H1 (cell line): Measurements from ENCODE around the gene MGAT4D. TPM values are rescaled to one million over a fixed set of nuclear protein-coding genes. Genes with fewer than 3 reads are reported as not detected.

Experiments
- CTCF ChIA-PET: fragments of 300-600 bp; sonication (Branson Sonifier 250); formaldehyde crosslinking; loops from one replicate; lab custom pipeline; 2021; ENCODE audit not compliant: partially characterized antibody; lab: Charles Lee
- POLR2A ChIA-PET: fragments of 300-600 bp; sonication (Branson Sonifier 250); formaldehyde crosslinking; loops from one replicate; lab custom pipeline; 2021; ENCODE audit warnings: inconsistent platforms; ENCODE audit not compliant: partially characterized antibody; lab: Charles Lee
- DNase-seq, 2 experiments: peaks; one replicate each; pipeline versions ENCODE4 v3.0.0 to v3.0.0-alpha.2; 2010 to 2022; ENCODE audit warnings: low spot score in 2 of 2, low read depth in 1 of 2, mixed read lengths in 1 of 2
- FAIRE-seq: peaks from 2 replicates; lab custom pipeline; 2011; peaks lifted over from hg19 to GRCh38; lab: Jason Lieb, UNC
- H2AFZ ChIP-seq: 2 replicates; pipeline ENCODE4 v1.8.1; 2012; ENCODE audit warnings: low read length, inconsistent platforms
- H2AK5ac ChIP-seq: 2 replicates; pipeline ENCODE4 v1.6.1; 2013; ENCODE audit warnings: low read depth, low read length
- H2BK120ac ChIP-seq: replicated peaks from 2 replicates; pipeline ENCODE3; 2013; ENCODE audit warnings: low read depth, low read length, inconsistent platforms
- H2BK12ac ChIP-seq: 2 replicates; pipeline ENCODE4 v1.6.1; 2013; ENCODE audit warnings: low read depth, low read length
- H2BK15ac ChIP-seq: 2 replicates; pipeline ENCODE4 v1.6.1; 2013; ENCODE audit warnings: low read length
- H2BK20ac ChIP-seq: 2 replicates; pipeline ENCODE4 v1.6.1; 2013; ENCODE audit warnings: low read length
- H2BK5ac ChIP-seq: 2 replicates; pipeline ENCODE4 v1.6.1; 2013; ENCODE audit warnings: low read depth, low read length
- H3K14ac ChIP-seq: 2 replicates; pipeline ENCODE4 v1.6.1; 2013; ENCODE audit warnings: inconsistent platforms; ENCODE audit not compliant: insufficient read length
- H3K18ac ChIP-seq: 2 replicates; pipeline ENCODE4 v1.6.1; 2013; ENCODE audit warnings: low read length; ENCODE audit errors: extremely low read depth
- H3K23ac ChIP-seq: 2 replicates; pipeline ENCODE4 v1.6.1; 2013; ENCODE audit warnings: inconsistent platforms; ENCODE audit not compliant: insufficient read length
- H3K23me2 ChIP-seq: 2 replicates; pipeline ENCODE4 v1.6.1; 2013; ENCODE audit warnings: low read depth, low read length
- H3K27ac ChIP-seq: 2 replicates; pipeline ENCODE4 v1.6.1; 2011; ENCODE audit warnings: low read depth, low read length, inconsistent platforms
- H3K27me3 ChIP-seq, 4 experiments: replicated peaks in 1 of 4; 1 replicate in 1 of 4; 2 replicates in 3 of 4; pipeline versions ENCODE4 v1.6.1 to v1.8.1; 2011 to 2013; ENCODE audit warnings: low read length in 3 of 4, mild to moderate bottlenecking in 3 of 4, inconsistent platforms in 2 of 4, mixed read lengths in 2 of 4, moderate library complexity in 1 of 4; ENCODE audit not compliant: control insufficient read depth in 3 of 4, insufficient read depth in 3 of 4; ENCODE audit errors: extremely low read depth in 1 of 4
- H3K36me3 ChIP-seq, 4 experiments: 2 replicates each; pipeline versions ENCODE4 v1.6.1 to v1.8.1; 2011 to 2013; ENCODE audit warnings: mild to moderate bottlenecking in 4 of 4, low read length in 3 of 4, moderate library complexity in 2 of 4, control low read depth in 1 of 4, inconsistent platforms in 1 of 4; ENCODE audit not compliant: insufficient read depth in 4 of 4, control insufficient read depth in 2 of 4
- H3K4ac ChIP-seq: replicated peaks from 2 replicates; pipeline ENCODE3; 2013; ENCODE audit warnings: low read length, low read depth, mixed read lengths, inconsistent platforms; ENCODE audit not compliant: insufficient read length
- H3K4me1 ChIP-seq, 4 experiments: replicated peaks in 1 of 4; 1 replicate in 1 of 4; 2 replicates in 3 of 4; pipeline versions ENCODE4 v1.6.1 to v1.8.1; 2011 to 2013; ENCODE audit warnings: low read length in 3 of 4, inconsistent platforms in 2 of 4, mixed read lengths in 1 of 4; ENCODE audit not compliant: insufficient read depth in 4 of 4, control insufficient read depth in 3 of 4
- H3K4me2 ChIP-seq, 2 experiments: 2 replicates each; pipeline versions ENCODE4 v1.6.1 to v1.8.1; 2011 to 2013; ENCODE audit warnings: low read depth in 2 of 2, low read length in 2 of 2, control low read depth in 1 of 2, inconsistent platforms in 1 of 2, mild to moderate bottlenecking in 1 of 2; ENCODE audit not compliant: insufficient read depth in 1 of 2
- H3K4me3 ChIP-seq, 4 experiments: fragments of 200-600, 300-600 bp in 1 of 4; sonication (generic), shearing (Covaris generic), sonication (Bioruptor Twin) in 1 of 4; 2 replicates each; pipeline versions ENCODE4 v1.5.1 to v1.8.1; 2011 to 2016; ENCODE audit warnings: low read length in 4 of 4, low read depth in 3 of 4, control low read depth in 2 of 4, inconsistent platforms in 2 of 4, mild to moderate bottlenecking in 2 of 4, mixed read lengths in 1 of 4, moderate library complexity in 1 of 4; ENCODE audit not compliant: insufficient read depth in 2 of 4; ENCODE audit errors: extremely low read depth in 1 of 4
- H3K56ac ChIP-seq: replicated peaks from 2 replicates; pipeline ENCODE3; 2013; ENCODE audit warnings: low read depth, mild to moderate bottlenecking, mixed read lengths, low read length, inconsistent platforms; ENCODE audit not compliant: insufficient read length
- H3K79me1 ChIP-seq: 2 replicates; pipeline ENCODE4 v1.6.1; 2013; ENCODE audit warnings: low read depth, low read length, control low read depth
- H3K79me2 ChIP-seq, 2 experiments: 2 replicates each; pipeline versions ENCODE4 v1.6.1 to v1.8.1; 2012 to 2013; ENCODE audit warnings: low read length in 2 of 2, mild to moderate bottlenecking in 2 of 2, inconsistent platforms in 1 of 2; ENCODE audit not compliant: insufficient read depth in 2 of 2, control insufficient read depth in 1 of 2
- H3K9ac ChIP-seq, 4 experiments: replicated peaks in 1 of 4; 1 replicate in 1 of 4; 2 replicates in 3 of 4; pipeline versions ENCODE4 v1.6.1 to v1.8.1; 2011 to 2013; ENCODE audit warnings: low read depth in 3 of 4, low read length in 3 of 4, control low read depth in 2 of 4, mild to moderate bottlenecking in 2 of 4, moderate library complexity in 2 of 4, inconsistent platforms in 1 of 4; ENCODE audit errors: extremely low read depth in 1 of 4
- H3K9me3 ChIP-seq, 2 experiments: 2 replicates each; pipeline versions ENCODE4 v1.6.1 to v1.8.1; 2012 to 2013; ENCODE audit warnings: mild to moderate bottlenecking in 2 of 2, moderate library complexity in 2 of 2, control low read depth in 1 of 2, inconsistent platforms in 1 of 2, low read depth in 1 of 2, low read length in 1 of 2, mixed read lengths in 1 of 2; ENCODE audit not compliant: insufficient read depth in 2 of 2
- H4K20me1 ChIP-seq, 2 experiments: replicated peaks in 1 of 2; 2 replicates each; pipeline versions ENCODE3 to v1.8.1; 2011 to 2013; ENCODE audit warnings: inconsistent platforms in 2 of 2, low read length in 2 of 2, mild to moderate bottlenecking in 1 of 2; ENCODE audit not compliant: insufficient read depth in 2 of 2, control insufficient read depth in 1 of 2
- H4K5ac ChIP-seq: 2 replicates; pipeline ENCODE4 v1.6.1; 2013; ENCODE audit warnings: low read length, low read depth, mixed read lengths, inconsistent platforms; ENCODE audit not compliant: insufficient read length
- H4K8ac ChIP-seq: 2 replicates; pipeline ENCODE4 v1.8.0; 2013; ENCODE audit warnings: mild to moderate bottlenecking, moderate library complexity, low read length, inconsistent platforms; ENCODE audit not compliant: insufficient read depth; ENCODE audit errors: extremely low read depth
- H4K91ac ChIP-seq: replicated peaks from 2 replicates; pipeline ENCODE3; 2013; ENCODE audit warnings: low read length, mixed read lengths, inconsistent platforms; ENCODE audit not compliant: insufficient read length
- CBX5 ChIP-seq: fragments of 300-800, 300-1000 bp; sonication (generic); IDR thresholded peaks from 2 replicates; pipeline ENCODE4 v1.7.1; 2016; ENCODE audit warnings: antibody characterized with exemption, low read length, low read depth
- CHD2 ChIP-seq: IDR thresholded peaks from 2 replicates; pipeline ENCODE4 v1.6.1; 2012; ENCODE audit warnings: low read length, improper control_type of control experiment
- CTBP2 ChIP-seq: IDR thresholded peaks from 2 replicates; pipeline ENCODE4 v1.7.0; 2011; ENCODE audit warnings: borderline replicate concordance, mild to moderate bottlenecking, moderate library complexity, mixed read lengths, low read length; ENCODE audit not compliant: insufficient read depth, insufficient read length
- NANOG ChIP-seq: IDR thresholded peaks from 2 replicates; pipeline ENCODE4 v1.6.1; 2011; ENCODE audit warnings: low read length, low read depth, mild to moderate bottlenecking, inconsistent platforms; ENCODE audit not compliant: insufficient read depth, poor library complexity, severe bottlenecking
- RNF2 ChIP-seq: fragments of 200-900, 300-1000 bp; sonication (generic); IDR thresholded peaks from 2 replicates; pipeline ENCODE4 v1.7.1; 2016; ENCODE audit warnings: borderline replicate concordance, low read depth, mild to moderate bottlenecking, antibody characterized with exemption, low read length; ENCODE audit not compliant: poor library complexity, severe bottlenecking; ENCODE audit errors: missing control alignments
- SRF ChIP-seq: IDR thresholded peaks from 2 replicates; pipeline ENCODE4 v1.6.1; 2011; ENCODE audit warnings: mild to moderate bottlenecking, low read depth, low read length, moderate library complexity
- TAF1 ChIP-seq: IDR thresholded peaks from 2 replicates; pipeline ENCODE4 v1.6.1; 2011; ENCODE audit warnings: mild to moderate bottlenecking, low read depth, low read length
- WGBS, 2 experiments: shearing (Covaris generic) in 1 of 2; methylation state at CpG; one replicate each; pipeline versions ENCODE4 v1.1.6 to v1.1.7; 2013 to 2015; ENCODE audit warnings: low lambda C conversion rate in 2 of 2, mixed read lengths in 2 of 2, inconsistent platforms in 1 of 2, low coverage in 1 of 2, missing lambda C conversion rate in 1 of 2; ENCODE audit not compliant: insufficient replicate concordance in 2 of 2, insufficient coverage in 1 of 2, insufficient read length in 1 of 2; ENCODE audit errors: extremely low coverage in 1 of 2, missing lambda C conversion rate in 1 of 2; 5-methylcytosine and 5-hydroxymethylcytosine counted together
- polyA plus RNA-seq, 7 experiments: library from polyadenylated mRNA; depleted of rRNA in 3 of 7; stranded (reverse) in 5 of 7; unstranded in 2 of 7; fragments of >200 nt in 5 of 7; fragments of 200-250 nt in 2 of 7; gene quantifications; 1 replicate in 5 of 7; 2 replicates in 1 of 7; 4 replicates in 1 of 7; pipeline versions ENCODE4 v1.2.1 to v1.2.3, GENCODE V29; 2011 to 2013; ENCODE audit warnings: missing spikeins in 2 of 7, mixed read lengths in 2 of 7
- total RNA-seq: library from RNA; stranded (reverse); fragmentation: NEBNext Ultra II Directional; extraction: Animal tissue kit (Norgen Biotek cat#: 25700); gene quantifications from 2 replicates; pipeline ENCODE4 v1.2.1, GENCODE V29; 2021

MGAT4D gene
- total and polyA plus RNA-seq, 2 of the 8 experiments (the other 6 are each of a cell fraction or from before 2014, with no cell fraction given): not detected

GRCh38 chr4:140523370-140523856 is 25.3 kb upstream of the MGAT4D start:
- H4K91ac ChIP-seq: no peak overlapping the region
- no peak overlapping the region for H3K4ac ChIP-seq
- no peaks in the 10 kb centered on the region for H4K20me1 ChIP-seq
- 34% methylated on average over 8 of the region's 8 CpGs; no CpG with 5 or more reads in 1 of the 2 experiments for WGBS, 2 experiments
- no peak overlapping the region for H3K18ac ChIP-seq
- no peak overlapping the region for H3K9ac ChIP-seq
- H3K23me2 ChIP-seq: no peaks in the 10 kb centered on the region
- H4K8ac ChIP-seq: no peak overlapping the region
- H3K9me3 ChIP-seq: no peaks in the 10 kb centered on the region
- TF ChIP-seq NANOG (no peak), CTBP2 (no peak), CHD2 (no peak), RNF2 (no peak), CBX5 (no peak), TAF1 (no peak), SRF (no peak)
- H3K4me2 ChIP-seq: peak overlapping the region; percentile 61 to 84
- CTCF ChIA-PET: interaction anchor here (0.7 to 1.2 kb wide), 12 partner anchors 13 to 326 kb away, joined by 3 to 5 read pairs (median 3); partner anchors contain the start of genes MGAT4D and SCOC
- peak overlapping the region in 1 of 4 experiments; percentile 43; a peak in 2 of 8 replicates for H3K4me3 ChIP-seq
- POLR2A ChIA-PET: interaction anchor here (0.6 to 1.6 kb wide), 9 partner anchors 11 to 450 kb away, joined by 3 to 7 read pairs (median 3); partner anchors contain the start of gene SCOC
- peaks cover 0 to 14% of the 10 kb centered on the region in 2 experiments; a peak in 2 of 4 replicates for H3K79me2 ChIP-seq
- FAIRE-seq (no peak), DNase-seq (no peak)
- H2BK15ac ChIP-seq: no peak overlapping the region
- H2BK120ac ChIP-seq: no peak overlapping the region
- no peak overlapping the region for H2AK5ac ChIP-seq
- peak overlapping the region; percentile 98 for H2AFZ ChIP-seq
- no peak overlapping the region for H2BK5ac ChIP-seq
- peaks cover 0 to 14% (median 5%) of the 10 kb centered on the region in 4 experiments; a peak in 3 of 8 replicates for H3K36me3 ChIP-seq
- no peaks in the 10 kb centered on the region; the same call in 1 of the 2 replicates for H3K79me1 ChIP-seq
- H2BK12ac ChIP-seq: no peak overlapping the region
- peaks cover 0 to 2% (median 0%) of the 10 kb centered on the region in 4 experiments; a peak in 3 of 7 replicates for H3K27me3 ChIP-seq
- no peak overlapping the region for H3K56ac ChIP-seq
- no peaks in the 10 kb centered on the region; a peak in 1 of 7 replicates for H3K4me1 ChIP-seq
- no peak overlapping the region for H2BK20ac ChIP-seq
- no peak overlapping the region for H3K27ac ChIP-seq
- H3K14ac ChIP-seq: no peak overlapping the region
- H4K5ac ChIP-seq: no peak overlapping the region
- H3K23ac ChIP-seq: no peak overlapping the region
